Cortex of kidney (tissue), 1 donor: Measurements from ENCODE around the gene ZNF549.

ENCODE experiments used
- DNase-seq: peaks from one replicate; lab custom pipeline; 2025; lab: John Stamatoyannopoulos, UW

ZNF549 gene

DNA sequence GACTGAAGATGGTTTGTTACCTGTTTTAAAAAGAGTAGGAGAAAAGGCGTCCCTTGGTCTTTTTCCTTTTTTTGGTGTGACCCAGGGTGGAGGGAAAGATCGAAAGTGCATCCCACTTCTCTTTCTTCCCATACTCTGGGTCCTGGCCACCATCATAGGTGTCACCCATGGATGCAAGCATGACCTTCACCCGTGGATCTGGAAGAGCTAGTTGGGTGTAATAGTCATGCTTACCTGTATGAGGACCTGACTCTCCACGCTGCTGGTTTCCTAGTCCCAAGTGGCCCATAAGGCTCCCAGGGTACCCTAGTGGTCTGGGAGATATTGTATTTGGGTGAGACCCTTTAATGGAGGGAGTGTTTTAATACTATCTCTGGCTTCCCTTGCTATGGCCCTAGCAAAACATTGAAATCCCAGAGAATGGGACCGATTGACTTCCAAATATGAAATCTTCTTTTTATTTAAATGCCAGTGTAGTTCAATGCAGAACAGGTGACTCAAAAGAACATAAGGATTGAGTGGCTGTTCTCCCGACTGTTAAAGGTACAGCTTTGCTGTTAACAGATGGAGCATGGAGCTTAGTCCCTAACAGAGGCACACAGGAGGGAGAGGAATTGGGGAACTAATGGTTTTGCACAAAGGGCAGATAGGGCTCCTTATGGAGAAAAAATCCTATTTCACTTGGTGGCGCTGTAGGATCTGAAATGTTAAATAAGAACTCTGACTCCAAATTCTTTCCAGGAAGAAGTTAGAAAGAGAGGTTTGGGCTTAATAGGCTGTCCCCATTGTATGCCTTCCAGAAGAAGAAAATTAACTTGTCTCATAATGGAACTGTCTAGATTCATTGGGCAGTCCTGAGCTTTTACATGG, 39.5 kb downstream of the ZNF549 start:
- no peak for DNase-seq

DNA sequence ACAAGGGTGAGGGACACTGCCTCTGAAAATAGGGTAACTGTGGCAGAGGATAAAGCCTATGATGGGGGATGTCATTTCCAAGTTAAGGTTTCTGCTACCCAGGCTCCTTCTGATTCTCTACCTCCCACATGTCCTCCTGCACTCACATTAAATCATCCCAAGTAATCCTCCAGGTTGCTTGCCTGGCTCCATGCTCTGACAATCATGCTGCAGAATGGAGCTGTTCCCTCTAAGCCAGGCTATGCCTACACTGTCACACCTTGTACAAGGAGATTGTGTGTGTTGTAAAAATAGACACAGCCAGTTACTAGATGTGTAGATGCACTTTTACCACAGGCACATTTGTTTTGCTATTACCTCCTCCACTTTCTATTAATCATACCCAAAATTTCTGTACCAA, 43.6 kb downstream of the ZNF549 start:
- DNase-seq, result no peak

DNA sequence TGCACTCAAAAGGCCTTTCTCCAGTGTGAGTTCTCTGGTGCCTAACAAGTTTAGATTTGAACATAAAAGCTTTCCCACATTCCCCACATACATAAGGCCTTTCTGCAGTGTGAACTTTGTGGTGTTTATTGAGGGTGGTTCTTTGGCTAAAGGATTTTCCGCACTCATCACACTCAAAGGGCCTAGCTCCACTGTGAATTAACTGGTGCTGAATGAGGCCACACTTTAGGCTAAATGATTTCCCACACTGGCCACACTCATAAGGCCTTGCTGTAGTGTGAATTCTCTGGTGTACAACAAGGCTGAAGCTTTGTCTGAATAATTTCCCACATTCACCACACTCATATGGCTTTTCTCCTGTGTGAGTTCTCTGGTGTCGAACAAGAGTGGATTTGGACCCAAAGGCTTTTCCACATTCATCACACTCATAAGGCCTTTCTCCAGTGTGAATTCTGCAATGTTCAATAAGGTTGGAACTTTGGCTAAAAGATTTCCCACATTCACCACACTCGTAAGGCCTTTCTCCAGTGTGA, 45.3 kb downstream of the ZNF549 start:
- no peak for DNase-seq

DNA sequence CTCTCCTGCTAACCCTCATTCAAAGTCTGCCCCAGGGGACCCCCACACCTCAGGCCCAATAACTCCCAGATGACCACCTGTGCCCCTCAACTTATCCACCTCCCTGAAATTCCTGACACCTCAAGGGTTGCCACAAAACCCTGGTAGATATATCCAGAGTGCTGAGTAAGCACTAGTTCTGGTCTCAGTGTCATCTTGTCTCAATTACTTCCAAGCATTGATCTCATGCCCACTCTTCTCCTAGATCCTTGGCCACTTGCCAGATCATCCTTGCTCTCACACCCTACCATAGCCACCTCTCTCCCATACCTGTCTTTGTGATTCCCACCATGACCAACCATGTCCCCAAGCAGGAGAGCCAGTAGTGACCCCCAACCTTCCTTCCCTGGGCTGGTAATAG, 49.5 kb downstream of the ZNF549 start:
- DNase-seq, result no peak

DNA sequence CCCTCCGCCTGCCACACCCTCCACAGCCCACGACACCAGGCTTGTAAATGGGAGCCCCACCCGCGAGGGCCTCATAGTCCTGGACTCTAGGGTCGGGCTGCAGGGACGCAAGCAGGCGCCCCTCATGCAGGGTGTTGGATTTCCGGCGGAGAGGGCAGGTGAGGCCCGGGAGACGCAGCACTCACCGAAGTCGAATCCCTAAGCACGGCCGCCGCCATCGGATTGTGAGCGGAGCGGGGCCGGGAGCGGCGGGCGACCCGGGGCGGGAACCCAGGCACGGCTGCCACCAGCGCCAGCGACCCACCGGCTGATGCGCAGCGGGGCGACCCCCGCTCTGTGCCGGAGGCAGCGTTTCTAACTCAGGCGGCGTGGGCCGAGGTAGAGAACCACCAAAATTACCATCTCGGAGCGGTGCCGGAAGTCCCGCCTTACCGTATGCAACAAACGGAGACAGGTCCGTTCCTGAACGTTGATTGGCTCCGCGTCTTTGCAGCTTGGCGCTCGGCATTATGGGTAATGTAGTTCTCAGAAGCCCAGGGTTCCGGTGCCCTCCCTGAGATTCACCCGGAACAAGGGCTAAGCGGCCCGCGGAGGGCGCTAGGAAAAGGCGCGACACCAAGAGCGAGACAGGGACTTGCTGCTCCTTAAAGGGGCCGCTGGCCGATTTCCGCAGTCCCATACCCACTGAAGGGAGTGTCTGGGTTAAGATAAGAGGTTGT, 51.5 kb downstream of the ZNF549 start, which contains the start of gene ZNF416:
ZNF416 (minus strand) TSS at position 425 of the 719 bp plus-strand sequence; CDS start at position 218, 207 bp downstream.
- DNase-seq, result no peak

DNA sequence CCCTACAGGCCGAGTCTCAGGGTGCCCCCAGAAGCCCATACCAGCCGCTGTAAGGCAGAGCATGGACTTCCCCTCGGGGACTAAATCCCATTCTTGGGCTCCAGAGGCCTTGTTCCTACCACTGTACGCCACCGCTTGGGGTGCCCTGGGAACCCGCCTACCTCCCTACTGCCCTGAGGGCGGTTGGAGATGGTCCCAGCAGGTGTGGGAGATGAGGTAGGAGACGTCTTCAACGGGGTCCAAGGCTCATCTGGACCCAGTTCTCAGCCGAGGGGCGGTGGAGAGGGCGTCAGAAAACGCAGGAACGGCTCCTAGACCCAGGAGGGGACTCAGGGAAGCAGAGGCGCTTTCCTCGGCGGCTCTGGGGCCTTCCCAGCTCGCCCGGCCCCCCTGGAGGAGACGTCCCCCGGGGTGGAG, 56.0 kb downstream of the ZNF549 start:
- no peak for DNase-seq

DNA sequence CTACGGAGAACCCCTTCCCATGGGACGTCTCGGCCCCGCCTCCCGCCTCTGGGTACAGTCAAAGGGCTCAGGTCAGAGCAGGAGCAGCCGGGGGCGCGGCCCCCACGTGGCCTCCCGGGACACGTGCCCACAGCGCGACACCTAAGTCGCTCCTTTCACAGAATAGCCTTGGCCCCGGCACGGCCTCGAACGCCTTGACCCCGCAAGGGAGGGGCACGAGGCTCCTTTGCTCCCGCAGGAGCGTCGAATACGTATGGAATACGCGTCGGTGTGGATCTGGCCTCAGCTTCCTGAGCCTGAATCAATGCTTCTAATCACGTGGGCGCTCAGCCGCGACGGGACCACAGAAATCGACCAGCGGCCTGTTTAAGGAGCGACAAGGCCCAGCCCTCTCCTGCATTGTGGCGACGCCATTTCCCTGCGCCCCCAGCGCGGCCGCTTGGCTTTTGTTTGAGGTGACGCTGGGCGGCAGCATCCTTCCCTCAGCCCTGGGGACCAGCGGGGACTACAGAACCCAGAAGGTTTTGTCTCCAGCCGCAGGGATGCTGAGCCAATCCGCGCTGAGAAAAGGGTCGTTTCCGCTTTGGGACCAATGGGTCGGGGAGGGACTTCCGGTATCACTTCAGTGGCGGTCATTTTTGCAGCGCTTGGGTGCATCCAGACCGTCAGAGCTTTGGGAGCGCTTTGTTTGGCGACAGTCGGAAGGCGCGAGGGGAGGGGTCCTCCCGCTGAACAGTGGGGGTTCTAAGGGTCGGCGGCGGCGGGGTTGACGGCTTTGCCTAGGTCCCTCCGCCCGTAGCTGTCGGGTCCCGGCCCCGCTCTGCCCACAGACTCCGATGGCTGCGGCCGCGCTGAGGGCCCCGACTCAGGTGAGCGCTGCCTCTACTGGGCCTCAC, 56.6 kb downstream of the ZNF549 start, which contains the start of gene ZIK1:
ZIK1 (plus strand) TSS at position 625 of the 896 bp plus-strand sequence; CDS start at position 837, 212 bp downstream.
- DNase-seq, result no peak

DNA sequence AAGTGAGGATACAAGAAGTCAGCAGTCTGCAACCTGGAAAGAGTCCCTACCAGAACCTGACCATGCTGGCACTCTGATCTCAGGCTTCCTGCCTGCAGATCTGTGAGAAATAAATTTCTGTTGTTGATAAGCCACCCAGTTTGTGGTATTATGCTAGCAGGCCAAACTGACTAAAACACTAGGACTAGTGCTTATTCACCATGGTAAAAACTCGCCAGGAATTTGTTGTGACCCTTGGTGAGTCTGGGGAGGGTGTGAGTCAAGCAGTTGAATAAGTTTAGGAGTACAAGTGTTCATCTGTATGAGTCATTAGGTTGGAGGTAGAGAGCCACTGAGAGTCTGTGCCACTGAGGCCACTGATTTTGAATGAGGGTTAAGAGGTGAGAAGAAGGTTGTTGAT, 60.4 kb downstream of the ZNF549 start:
- DNase-seq, result no peak

DNA sequence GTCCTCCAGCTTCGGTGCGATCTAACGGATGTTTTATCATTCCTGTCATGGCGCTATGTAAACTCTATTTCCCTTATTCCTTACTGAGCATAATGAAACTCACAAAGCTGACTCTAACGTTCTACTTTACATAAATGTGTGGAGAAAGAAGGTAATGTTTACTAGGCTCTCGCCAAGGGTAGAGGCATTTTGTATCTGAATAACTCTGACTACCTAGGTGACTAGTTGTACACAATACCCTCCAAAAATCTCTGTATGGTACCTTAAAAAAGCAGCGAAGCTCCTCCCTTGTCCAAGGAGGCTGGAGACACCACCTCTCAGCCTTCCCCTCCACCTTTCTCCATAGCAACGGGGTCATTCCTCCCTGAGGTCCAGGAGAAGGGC, 72.2 kb downstream of the ZNF549 start:
- DNase-seq, result no peak

DNA sequence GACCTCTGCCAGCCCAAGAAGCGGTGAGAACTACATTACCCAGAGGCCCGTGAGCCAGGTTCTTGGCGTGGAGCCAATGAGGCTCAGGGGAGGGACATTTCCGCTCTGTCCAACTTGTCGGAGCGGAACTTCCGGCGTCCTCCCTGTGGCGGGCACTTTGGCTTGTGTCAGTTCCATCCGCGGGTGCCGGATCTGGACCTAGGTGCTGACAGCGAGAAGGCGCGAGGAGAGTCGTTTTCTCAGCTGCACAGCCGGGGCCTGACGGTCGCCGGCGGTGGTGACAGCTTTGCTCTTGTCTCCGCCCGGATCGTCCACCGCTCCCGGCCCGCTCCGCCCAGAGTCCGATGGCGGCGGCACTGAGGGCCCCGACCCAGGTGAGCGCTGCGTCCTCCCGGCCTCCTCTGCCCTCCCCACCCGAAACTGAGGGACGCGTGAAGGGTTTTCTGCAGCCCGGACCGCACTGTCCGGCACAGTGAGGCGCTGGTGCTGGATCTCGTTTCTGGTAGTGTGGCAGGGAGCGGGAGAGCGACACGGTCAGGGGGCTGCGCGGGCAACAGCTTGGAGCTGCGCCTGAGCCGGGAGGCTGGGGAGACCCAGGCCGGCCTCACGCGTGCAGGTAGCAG, 72.7 kb downstream of the ZNF549 start, which contains the start of gene ZNF530:
ZNF530 (plus strand) TSS at position 125 of the 623 bp plus-strand sequence. CDS start 4,461 bp downstream, outside the sequence.
- DNase-seq, result no peak

DNA sequence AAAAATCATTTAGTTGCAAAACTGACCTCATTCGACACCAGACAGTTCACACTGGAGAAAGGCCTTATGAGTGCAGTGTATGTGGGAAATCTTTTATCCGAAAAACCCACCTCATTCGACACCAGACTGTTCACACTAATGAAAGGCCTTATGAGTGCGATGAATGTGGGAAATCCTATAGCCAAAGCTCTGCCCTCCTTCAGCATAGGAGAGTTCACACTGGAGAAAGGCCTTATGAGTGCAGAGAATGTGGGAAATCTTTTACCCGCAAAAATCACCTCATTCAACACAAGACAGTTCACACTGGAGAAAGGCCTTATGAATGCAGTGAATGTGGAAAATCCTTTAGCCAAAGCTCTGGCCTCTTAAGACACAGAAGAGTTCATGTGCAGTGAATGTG, 79.8 kb downstream of the ZNF549 start:
- DNase-seq, result no peak
